ENCODE measurements around the gene GPAT2.
"Not testable (repeated sequence)": the region's sequence is repeated elsewhere in the genome, so short reads cannot be mapped to it uniquely, and the experiment has no call there.

DNA sequence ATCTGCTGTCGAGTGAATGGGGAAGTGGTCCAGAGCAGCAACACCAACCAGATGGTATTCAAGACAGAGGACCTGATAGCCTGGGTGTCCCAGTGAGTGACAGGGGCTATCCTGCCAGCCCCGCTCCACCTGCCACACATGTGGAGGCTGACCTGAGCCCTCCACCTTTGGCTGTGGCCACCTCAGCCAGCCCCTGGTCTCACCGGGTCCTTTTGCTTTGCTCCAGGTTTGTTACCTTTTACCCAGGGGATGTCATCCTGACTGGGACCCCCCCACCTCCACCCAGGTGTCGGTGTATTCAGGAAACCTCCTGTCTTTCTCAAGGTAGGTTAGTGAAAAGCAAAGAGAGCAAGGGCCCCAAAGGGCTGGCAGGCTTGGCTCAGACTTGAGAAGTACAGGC, 13.6 kb downstream of the GPAT2 start:
- not testable (repeated sequence) for TF ChIP-seq EZH2 (IDR thresholded peaks at IDR 0.05; ENCODE audit: insufficient read depth, poor library complexity, severe bottlenecking); EZH2phosphoT487 (IDR thresholded peaks at IDR 0.05; ENCODE audit: insufficient read depth, low read depth)

Measured in GM23248 (cell line).